HG02973 (cell line): ENCODE results near the gene PDE4D.

Experiments used
- ATAC-seq: cut with Tn5 transposase; IDR thresholded peaks from one replicate; pipeline ENCODE4 v1.9.1; 2021; ENCODE audit warnings: moderate library complexity; ENCODE audit not compliant: unreplicated experiment

Gene PDE4D

GRCh38 chr5:59134471-59135163 is 758.9 kb downstream of the PDE4D start:
- ATAC-seq, result no peak

GRCh38 chr5:59133764-59134261 is 759.7 kb downstream of the PDE4D start:
- no peak for ATAC-seq

GRCh38 chr5:59132131-59132530 is 761.4 kb downstream of the PDE4D start:
- ATAC-seq, result no peak

GRCh38 chr5:59130431-59130830 is 763.1 kb downstream of the PDE4D start:
- no peak for ATAC-seq

- ATAC-seq, result no peak
Measured at GRCh38 chr5:59128646-59129290, 764.8 kb downstream of the PDE4D start.

- no peak for ATAC-seq
Measured at GRCh38 chr5:59126708-59127573, 766.6 kb downstream of the PDE4D start.

- ATAC-seq, result no peak
Measured at GRCh38 chr5:59126016-59126707, 767.4 kb downstream of the PDE4D start.

- no peak for ATAC-seq
Measured at GRCh38 chr5:59125011-59125961, 768.2 kb downstream of the PDE4D start.

GRCh38 chr5:59123595-59124561 is 769.6 kb downstream of the PDE4D start:
- ATAC-seq, result no peak

GRCh38 chr5:59119480-59119879 is 774.0 kb downstream of the PDE4D start:
- ATAC-seq, result no peak

GRCh38 chr5:59117320-59117719 is 776.2 kb downstream of the PDE4D start:
- ATAC-seq, result no peak

GRCh38 chr5:59116231-59116865 is 777.2 kb downstream of the PDE4D start:
- no peak for ATAC-seq

- ATAC-seq, result no peak
Measured at GRCh38 chr5:59115345-59115744, 778.2 kb downstream of the PDE4D start.

- no peak for ATAC-seq
Measured at GRCh38 chr5:59109383-59109782, 784.1 kb downstream of the PDE4D start.

GRCh38 chr5:59107692-59108091 is 785.8 kb downstream of the PDE4D start:
- no peak for ATAC-seq

- no peak for ATAC-seq
Measured at GRCh38 chr5:59104400-59105127, 789.0 kb downstream of the PDE4D start.

GRCh38 chr5:59103303-59103702 is 790.2 kb downstream of the PDE4D start:
- ATAC-seq, result no peak

- ATAC-seq, result no peak
Measured at GRCh38 chr5:59102437-59102836, 791.1 kb downstream of the PDE4D start.
